DMS114 treated with DMSO at 0.1 percent for 48 hours (cell line): ENCODE measurements around the gene CYBB.

Experiments used
- DNase-seq: peaks from one replicate; lab custom pipeline; 2025; ENCODE audit not compliant: unreplicated experiment; lab: John Stamatoyannopoulos, UW

Gene CYBB

DNA sequence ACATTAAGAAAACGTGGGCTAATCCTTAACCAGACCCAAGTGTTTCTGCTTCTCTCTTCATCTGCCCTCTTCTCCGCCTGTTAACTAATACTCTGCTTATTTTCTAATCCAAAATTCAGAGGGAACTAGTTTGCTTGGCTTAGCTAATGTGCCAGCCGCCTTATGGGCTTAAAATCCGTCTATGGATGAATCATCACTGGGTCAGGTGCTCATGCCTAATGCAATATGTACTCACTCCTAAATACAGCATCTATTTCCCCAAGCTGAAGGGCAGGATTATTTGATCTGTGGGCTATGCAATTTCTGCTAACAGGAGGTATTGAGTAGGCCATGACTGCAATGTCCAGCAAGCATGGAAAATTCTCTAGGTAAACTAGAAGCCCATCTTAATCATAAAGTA lies 55.1 kb downstream of the CYBB start:
- DNase-seq, result no peak

DNA sequence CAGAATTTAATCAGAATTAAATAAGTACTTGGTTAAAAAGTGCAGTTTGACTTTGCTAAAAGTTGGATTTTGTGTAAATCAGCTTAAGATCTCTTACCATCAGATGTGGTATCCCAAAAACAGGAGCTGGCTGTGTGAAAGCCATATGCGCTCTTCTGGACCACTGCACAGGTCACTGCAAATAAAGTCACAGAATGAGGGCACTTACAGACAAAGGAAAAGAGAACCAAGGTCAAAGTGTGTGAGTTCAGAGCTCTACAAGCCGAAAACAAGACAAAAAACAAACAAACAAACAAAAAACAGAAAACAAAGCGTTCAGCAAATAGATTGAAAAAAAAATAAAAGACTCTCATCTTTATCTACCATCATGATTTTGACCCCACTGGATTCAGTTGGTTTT lies 61.1 kb downstream of the CYBB start:
- DNase-seq, result no peak

DNA sequence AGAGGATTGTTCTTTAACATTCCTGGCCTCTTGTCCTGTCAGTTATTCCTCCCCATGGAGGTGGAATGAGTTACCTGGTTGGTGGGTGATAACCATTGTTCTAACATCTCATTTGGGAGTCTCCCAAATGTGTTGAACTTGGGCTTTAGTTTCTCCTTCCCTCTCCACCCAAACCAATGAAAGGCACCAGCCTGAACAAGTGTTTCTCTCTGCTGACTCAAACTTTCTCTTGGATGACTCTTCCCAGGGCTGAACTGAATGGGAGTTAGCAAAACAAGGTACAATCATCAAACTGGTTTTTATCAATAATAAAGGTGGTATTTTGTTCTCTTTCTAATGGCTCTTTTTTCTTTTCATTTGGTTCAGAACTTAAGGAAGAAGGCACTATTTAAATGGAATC lies 64.8 kb downstream of the CYBB start:
- DNase-seq, result no peak

DNA sequence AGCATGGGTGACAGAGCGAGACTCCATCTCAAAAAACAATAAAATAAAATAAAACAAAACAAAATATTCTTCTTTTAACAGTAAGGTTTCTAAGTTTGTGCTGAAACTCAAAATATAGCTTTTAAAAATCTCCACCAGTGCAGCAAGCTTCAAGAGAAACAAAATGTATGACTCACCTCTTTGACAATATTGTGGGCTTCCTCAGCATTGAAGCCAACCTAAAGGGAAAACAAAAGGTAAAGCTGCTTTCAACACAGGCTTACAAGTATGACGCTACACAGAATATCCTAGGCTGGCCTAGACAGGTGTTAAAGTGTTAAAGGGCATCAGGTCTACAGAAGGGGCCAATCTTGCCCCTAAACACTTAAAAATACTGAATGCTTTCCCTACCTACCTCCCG lies 66.3 kb downstream of the CYBB start:
- DNase-seq, result no peak

DNA sequence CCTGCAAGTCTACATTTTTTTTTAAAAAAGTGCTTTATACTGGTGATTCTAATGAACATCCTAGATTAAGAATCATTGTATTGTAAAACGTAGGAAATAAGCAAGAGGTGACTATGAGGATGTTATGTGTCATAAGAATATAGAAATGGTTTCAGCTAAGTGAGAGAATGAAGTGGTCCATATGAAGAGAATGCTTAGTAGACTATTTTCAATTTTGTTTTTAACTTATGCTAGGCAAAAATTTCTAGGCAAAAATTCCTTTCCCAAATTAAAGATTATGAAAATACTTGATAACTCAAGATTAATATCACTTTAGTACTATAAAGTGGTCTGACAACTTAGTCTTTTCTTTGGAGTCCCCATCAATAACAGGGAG lies 66.7 kb downstream of the CYBB start:
- no peak for DNase-seq

DNA sequence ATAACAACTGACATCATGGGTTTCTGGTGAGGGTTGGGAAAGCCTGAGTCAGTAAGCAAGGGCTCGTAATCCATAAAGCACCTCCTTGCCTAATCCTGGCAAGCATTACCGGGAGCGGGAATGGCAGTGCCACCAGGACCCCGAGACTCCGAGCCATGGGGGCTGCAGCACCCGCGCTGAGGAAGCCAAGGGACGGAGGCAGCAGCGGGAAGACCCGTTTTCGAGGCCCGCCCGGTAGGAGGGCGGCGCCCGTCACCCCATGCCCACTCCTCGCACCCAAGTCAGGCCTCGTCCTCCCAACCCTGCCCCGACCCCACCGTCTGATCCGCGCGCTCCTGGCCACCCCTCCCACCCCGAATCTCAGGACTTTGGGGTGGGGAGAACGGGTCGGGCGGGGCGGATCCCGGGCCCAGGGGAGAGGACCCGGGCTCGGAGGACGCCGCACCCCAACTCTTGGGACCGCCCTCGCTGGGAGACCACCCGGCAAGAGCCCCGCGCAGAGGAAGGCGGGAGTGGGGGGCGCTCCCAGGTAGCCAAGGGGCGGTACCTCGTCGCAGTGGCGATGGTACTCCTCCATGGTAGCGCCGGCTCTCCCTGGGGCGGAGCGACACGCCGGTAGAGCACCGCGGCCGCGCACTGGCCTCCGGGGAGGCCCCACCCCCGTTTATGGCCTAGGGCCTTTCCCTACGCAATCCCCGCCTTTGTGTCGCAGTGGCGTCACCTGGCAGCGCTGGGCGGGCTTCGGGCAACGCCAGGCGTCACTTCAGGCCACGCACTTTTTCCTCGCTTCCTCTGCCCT lies 67.3 kb downstream of the CYBB start, which contains the start of gene DYNLT3:
Gene DYNLT3, minus strand, starts transcription at position 638 of the 799 bp plus-strand sequence. Its CDS starts 61 bp downstream, at position 577.
- peak; percentile 65 for DNase-seq

DNA sequence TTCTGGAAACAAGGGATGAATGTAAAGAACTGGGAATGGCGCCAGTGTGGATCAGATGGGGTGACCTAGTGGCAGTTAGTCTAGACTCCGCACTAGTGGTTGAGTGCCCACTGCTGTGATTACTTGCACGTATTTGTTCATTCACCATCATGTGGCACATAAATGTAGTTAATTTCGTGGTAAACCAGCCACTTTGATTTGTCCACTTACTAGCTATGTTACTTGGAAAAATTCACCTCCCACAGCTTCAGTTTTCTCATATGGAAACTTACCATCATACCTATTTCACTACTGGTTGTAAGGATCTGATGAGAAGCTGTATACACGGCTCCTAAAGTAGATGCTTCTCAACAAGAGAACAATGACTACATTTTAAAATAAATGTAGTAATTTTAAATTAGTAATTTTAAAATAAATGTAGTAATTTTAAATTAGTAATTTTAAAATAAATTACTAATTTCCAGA lies 67.9 kb downstream of the CYBB start:
- no peak for DNase-seq

DNA sequence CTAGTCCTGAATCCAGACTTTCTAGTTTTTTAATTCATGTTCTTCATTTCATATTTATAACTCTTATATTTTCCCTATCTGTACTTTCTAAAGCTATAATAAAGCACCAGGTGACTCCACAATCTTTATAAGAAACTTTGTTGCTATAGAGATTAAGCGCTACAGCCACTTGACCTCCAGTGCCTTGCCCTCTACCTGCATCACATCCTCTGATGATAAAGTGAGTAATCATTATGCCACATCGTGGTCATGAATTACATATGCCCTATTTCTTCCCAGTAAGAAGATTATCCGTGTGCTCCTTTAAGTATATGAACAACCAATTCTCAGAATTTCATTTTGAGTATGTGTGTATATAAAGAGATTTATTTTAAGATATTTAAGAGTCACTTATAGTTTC lies 74.3 kb downstream of the CYBB start:
- DNase-seq, result no peak

DNA sequence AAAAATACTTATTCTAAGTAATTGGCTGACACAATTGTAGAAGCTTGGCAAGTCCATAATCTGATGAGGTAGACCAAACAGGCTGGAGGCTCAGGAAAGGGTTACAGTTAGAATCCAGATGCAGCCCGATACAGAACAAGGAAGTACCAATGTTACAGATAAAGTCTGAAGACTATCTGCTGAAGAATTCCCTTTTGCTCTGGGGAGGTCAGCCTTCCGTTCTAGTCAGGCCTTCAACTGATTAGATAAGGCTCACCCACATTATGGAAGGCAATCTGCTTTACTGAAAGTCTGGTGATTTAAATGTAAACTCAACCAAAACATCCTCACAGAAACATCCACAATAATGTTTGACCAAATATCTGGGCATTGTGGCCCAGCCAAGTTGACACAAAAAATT lies 74.9 kb downstream of the CYBB start:
- DNase-seq, result no peak

DNA sequence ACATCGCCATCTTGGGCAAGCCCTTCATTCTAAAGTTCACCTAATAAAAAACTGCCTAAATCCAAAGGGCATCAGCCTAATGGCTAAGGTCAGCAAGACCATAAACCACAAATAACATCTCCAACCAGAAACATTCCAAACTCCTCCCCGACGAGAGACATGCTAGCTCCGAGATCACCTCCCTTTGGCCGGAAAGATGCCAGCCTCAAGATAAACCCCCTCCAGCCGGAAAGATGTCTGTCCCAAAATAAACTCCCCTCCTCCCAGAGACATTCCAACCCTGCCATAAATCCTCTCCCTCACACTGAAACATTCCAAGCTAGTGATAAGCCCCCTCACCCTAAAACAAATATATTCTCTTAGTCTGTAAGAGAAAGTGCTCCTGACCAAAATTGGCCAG lies 80.9 kb downstream of the CYBB start:
- no peak for DNase-seq

DNA sequence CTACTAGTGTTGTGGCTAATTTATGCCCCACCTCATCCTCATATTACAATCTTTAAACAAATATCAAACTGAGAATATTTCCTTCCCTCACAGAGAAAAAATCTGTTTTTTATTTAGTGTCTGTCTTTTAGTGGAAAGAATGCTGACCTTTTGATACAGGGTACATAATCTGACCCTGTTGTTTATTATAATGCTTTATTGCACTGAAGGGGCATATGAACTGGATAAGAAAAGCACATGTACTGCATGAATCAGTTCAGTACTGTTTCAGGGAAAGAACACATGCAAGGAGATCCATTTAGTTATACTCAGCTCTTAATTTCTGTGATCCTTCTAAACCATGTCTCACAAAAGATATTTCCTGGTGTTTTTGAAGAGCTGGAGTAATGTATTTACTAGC lies 83.0 kb downstream of the CYBB start:
- no peak for DNase-seq
